Inflammatory macrophage (primary cell): Measurements from ENCODE around the gene HLA-DPB1.
A peak's percentile ranks its signal among the peaks of the same experiment; 100 is the strongest.
"Not testable (repeated sequence)": the region's sequence is repeated elsewhere in the genome, so short reads cannot be mapped to it uniquely, and the experiment has no call there.

Experiments used
- DNase-seq, 2 donors: peaks; one replicate each; pipeline ENCODE4 v3.0.0-alpha.2; 2020 to 2022
- total RNA-seq, 18 experiments: gene quantifications; one replicate each; lab custom pipeline; 2026; ENCODE audit warnings: mixed read lengths in 6 of 18, inconsistent platforms in 2 of 18; lab: John Stamatoyannopoulos, UW

HLA-DPB1 gene
- total RNA-seq, result 126 to 720 (median 322) reads per million in 18 experiments

GRCh38 chr6:33075568-33076405 lies at the start of gene HLA-DPB1:
Gene HLA-DPB1, plus strand, starts transcription at chr6:33075990. Its CDS starts 52 bp downstream, at chr6:33076042.
- DNase-seq, result peak; percentile 84 to 95

DNA sequence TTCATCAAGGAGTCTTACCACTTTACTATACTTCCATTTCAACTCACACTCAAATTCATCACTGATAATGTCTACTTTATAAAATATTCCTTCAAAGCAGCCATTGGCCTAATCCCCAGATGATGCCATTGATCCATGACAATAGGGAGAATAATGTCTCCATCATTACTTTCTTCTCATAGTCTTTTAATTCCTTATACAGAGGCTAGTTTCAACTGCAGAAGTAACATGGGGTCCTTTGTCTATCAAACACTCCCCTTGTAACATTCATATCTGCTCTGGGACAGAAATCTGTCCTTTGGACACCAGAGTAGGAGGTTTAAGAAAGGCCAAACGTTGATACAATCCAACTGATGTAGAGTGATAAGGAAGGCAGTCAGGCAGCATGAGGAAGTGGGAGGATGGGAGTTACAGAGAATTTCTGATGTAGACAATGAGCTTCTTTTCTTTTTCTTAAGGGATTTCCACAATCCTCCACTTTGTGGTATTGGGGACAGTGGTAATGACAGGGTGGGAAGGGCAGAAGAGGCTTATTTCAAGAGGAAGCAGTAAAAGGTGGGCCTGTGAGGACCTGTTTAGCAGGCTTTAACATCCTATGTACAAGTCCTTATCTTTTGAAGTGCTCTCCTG lies 47.5 kb upstream of the HLA-DPB1 start:
- DNase-seq, result peak; percentile 41 to 42

- peak; percentile 97 to 98 for DNase-seq
Observed at GRCh38 chr6:33029328-33030184, 46.2 kb upstream of the HLA-DPB1 start.

DNA sequence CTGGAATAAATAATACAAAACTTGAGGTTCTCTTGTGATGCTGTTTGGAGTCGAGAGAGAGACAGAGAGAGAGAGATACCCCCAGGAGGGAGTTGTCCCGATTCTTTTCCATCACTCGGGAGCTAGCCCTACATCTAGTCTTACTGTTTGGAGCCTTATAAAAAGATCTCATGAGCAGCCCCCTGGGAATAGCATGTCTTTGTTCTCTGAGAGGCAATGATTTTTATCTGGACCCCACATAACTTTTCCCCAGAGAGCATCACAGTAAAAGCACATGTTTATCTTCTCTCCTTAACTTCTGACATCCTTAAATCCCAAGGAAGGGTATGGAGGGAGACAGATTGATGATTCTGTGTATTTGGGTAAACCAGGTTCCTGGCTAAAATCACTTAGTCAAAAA lies 45.5 kb upstream of the HLA-DPB1 start:
- DNase-seq, result no peak

GRCh38 chr6:33034554-33034953 lies 41.2 kb upstream of the HLA-DPB1 start:
- DNase-seq, result no peak

DNA sequence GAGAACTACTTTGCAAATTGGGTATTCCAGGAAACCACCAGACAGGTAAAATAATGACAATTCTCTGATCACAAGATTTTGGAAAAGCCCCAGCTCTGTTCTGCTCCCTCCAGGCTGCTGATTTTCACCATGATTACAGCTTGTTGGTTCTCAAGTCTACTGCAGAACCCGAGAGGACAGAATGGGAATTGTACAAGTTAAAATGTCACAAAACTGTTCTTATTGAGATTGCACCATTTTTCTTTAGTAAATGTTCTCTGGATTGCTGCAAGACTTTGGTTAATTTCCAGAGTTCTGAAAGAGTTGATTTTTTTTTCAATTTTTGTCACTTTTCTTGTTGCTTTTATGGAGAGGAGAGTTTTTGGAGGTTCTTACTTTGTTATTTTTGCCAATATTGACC lies 39.3 kb upstream of the HLA-DPB1 start:
- DNase-seq, result peak in 1 of 2 donors; percentile 67

DNA sequence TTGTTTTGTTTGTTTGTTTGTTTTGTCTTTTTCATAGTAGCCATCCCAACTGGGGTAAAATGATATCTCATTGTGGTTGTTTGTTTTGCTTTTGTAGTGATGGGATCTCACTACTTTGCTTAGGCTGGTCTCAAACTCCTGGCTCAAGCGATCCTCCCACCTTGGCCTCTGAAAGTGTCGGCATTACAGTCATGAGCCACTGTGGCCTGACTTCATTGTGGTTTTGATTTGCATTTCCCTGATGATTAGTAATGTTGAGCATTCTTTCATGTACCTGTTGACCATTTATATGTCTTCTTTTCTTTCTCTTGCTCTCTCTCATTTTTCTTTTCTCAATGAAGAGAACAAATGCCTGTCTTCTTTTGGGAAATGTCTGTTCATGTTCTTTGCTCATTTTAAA lies 35.6 kb upstream of the HLA-DPB1 start:
- no peak for DNase-seq

GRCh38 chr6:33049323-33050013 lies 26.3 kb upstream of the HLA-DPB1 start:
- no peak for DNase-seq

GRCh38 chr6:33050014-33050810 lies 25.6 kb upstream of the HLA-DPB1 start:
- peak; percentile 55 to 72 for DNase-seq

- no peak for DNase-seq
Observed at GRCh38 chr6:33052627-33053026, 23.2 kb upstream of the HLA-DPB1 start.

- DNase-seq, result no peak
Observed at GRCh38 chr6:33053230-33053629, 22.6 kb upstream of the HLA-DPB1 start.

DNA sequence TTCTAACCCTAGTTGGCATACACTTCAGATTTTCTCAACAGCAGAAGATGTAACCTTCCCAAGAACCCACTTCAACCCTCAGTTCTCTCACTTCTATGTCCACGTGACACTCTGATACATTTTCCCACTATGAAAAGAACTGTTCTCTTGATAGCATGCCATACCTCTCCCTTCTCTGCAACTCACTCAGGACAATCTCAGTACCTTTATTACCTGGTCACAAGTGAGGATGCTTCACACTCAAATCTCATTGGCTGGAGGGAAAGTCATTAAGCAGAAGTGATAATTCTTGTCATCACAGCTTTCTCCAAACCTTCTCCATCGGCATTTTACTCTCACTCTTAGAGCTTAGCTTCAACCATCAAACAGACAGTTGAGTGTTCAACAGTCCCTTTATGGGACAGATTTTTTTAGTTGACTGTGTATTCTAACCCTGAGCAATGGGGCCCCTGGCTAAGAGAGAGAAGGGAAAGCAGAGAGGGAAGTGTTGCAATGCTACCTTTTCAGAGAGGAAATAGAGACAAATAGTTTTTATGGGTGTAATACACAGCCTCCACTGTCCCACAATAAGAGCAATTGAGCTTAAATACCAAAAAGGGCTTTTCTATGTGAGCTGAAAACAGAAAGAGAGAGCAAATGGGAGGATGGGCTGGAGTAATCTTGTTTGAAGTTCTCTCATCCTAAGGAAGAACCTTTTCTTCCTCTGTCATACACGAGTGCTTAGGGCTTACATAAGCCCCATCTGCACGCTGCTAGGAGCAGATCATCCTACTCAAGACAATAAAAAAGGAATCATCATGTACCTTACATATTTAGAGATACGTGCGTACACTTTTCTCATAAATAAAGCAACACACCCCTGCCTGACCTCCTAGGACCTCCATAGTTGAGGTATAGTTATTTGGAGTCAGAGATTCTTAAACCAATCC lies 18.3 kb upstream of the HLA-DPB1 start:
- DNase-seq, result peak; percentile 13 to 36

- DNase-seq, result peak; percentile 71 to 77
Observed at GRCh38 chr6:33061987-33062386, 13.8 kb upstream of the HLA-DPB1 start.

- not testable (repeated sequence) for DNase-seq
Observed at GRCh38 chr6:33063435-33063834, 12.4 kb upstream of the HLA-DPB1 start.

GRCh38 chr6:33064723-33065122 lies 11.1 kb upstream of the HLA-DPB1 start:
- no peak for DNase-seq

GRCh38 chr6:33065312-33065711 lies 10.5 kb upstream of the HLA-DPB1 start:
- DNase-seq, result no peak

DNA sequence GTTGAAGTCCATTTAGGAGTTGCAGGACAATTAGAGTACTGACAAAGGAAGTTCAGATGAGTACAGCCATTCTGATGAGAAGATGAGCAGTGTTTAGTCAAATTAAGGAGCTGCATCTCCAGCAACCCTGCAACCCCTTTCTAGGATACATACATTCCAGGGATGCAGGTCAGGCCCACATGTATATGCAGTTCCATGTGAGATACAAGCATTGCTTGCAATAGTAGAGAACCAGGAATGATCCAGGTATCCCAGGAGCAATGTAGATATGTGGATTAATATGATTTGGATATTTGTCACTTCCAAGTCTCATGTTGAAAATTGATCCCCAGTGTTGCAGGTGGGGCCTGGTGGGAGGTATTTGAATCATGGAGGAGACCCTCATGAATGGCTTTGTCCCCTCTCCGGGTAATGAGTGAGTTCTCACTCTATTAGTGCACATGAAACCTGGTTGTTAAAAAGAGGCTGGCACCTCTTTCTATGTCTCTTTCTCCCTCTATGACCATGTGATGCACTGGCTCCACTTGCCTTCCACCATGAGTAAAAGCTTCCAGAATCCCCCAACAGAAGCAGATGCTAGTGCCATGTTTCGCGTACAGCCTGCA lies 8.8 kb upstream of the HLA-DPB1 start:
- DNase-seq, result no peak

DNA sequence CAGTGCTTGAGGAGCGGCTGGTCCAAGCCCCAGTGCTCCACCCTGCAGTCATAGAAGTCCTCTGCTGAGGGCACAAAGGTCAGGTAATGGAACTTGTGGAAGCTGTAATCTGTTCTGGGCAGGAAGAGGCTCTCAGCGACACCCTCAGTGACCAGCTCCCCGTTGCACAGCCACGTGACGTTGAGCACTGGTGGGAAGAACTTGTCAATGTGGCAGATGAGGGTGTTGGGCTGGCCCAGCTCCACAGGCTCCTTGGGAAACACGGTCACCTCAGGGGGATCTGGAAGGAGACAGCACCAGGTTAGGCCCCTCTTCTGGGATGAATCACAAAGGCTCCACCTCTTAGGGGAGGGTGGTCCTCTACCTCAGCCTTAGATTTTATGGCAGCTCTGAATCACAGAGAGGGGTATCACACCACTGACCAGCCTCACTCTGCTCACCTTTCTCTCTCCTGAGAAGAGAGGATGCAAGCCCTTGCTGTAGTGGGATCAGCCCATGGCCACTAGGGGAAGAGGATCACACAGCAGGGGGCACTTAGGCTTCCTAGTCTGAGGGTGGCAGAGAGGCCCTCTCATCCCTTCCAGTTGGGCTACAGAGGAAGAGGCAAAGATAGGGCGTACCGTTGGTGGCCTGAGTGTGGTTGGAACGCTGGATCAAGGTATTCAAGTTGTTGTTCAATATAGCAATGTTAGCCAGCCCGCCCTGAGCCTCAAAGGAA lies 6.6 kb upstream of the HLA-DPB1 start:
- no peak for DNase-seq

GRCh38 chr6:33070909-33071308 lies 4.9 kb upstream of the HLA-DPB1 start:
- DNase-seq, result no peak
